NCI-H2227 treated with DMSO at 0.1 percent for 48 hours (cell line): Measurements from ENCODE around the gene PNMA6E.

Experiments
- DNase-seq: peaks from one replicate; lab custom pipeline; 2025; lab: John Stamatoyannopoulos, UW

The PNMA6E gene

DNA sequence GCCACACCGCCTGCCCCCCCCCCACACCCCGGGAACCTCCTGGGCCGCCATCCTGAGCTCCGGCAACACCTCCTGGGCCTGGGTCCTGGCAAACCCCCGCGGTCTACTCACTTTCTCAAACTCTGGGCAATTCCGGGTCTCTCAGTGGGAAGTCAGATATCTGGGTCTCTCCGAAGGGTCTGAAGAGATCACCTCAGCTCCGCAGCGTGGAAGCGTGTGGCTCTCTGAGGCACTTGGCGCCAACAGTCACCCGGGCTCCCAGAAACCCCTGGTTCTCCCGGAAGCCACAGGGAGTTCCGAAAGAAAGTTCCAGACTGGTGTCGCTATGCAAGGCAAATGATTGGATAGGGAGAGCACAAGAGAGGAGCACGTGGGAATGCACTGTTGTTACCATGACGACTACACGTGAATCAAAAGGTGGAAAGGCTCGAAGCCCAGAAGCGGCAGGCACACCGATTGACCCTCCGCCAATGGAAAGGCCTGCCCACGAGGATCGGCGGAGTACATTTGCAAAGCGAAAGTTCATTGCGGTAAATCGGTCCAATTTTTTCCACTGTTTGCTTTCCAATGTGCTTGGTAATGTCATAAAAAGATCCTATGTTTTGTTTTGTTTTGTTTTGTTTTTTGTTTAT is at the start of gene PNMA6E:
PNMA6E (minus strand) TSS at position 218 of the 632 bp plus-strand sequence. CDS start 2,501 bp downstream, outside the sequence.
- no peak for DNase-seq

DNA sequence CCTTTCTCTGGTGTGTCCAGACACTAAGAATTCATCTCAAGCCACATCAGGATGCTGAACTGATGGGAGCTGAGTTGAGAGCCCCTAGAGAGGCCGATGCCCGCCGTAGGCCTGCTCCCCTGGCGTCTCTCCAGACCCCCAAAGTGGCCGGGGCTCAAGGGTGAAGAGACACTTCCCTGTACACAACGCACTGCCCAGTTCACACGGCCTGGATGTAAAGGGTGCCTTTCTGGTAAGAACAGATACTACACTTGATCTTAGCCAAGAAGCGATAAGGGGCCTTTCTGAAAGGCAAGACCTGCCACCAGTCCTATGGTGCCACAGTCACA is 49.8 kb upstream of the PNMA6E start:
- DNase-seq = no peak

DNA sequence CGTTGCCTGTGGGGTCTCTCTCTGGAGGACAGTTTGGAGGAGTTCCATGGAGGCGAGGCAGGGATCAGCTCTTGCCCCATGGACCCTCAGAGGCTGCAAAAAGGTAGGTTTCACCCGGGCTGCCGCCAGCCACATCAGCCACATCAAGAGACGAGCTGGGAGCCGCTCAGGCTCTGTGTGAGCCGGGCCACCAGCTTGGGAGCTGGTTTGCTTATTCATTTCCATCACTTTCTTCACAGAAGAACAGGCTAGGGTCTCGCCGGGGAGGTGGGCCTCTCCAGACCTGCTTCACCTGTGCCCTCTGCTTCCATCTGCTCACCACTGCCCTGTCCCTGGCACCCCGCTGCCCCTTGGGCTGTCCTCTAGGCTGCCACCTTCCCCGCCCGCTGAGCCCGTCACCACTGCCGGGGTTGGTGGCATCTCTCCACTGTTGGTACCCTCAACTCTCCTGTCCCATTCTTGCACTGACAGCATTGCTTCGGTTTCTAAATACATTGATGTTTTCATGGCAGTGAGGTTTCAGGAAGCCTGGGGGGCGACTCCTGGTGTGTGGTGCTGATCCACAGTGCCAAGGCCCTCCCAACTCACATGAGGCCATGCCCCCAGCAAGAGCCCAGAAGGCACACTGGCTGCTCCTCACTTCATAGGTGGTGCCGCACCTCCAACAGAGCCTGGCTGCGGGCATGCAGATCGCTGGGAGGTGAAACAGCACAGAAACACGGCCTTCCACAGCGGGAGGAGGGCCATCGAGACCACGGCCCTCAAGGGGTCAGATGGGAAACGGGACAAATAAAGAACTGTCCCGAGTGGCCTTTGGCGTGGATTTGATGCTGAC is 49.2 kb upstream of the PNMA6E start:
- no peak for DNase-seq

DNA sequence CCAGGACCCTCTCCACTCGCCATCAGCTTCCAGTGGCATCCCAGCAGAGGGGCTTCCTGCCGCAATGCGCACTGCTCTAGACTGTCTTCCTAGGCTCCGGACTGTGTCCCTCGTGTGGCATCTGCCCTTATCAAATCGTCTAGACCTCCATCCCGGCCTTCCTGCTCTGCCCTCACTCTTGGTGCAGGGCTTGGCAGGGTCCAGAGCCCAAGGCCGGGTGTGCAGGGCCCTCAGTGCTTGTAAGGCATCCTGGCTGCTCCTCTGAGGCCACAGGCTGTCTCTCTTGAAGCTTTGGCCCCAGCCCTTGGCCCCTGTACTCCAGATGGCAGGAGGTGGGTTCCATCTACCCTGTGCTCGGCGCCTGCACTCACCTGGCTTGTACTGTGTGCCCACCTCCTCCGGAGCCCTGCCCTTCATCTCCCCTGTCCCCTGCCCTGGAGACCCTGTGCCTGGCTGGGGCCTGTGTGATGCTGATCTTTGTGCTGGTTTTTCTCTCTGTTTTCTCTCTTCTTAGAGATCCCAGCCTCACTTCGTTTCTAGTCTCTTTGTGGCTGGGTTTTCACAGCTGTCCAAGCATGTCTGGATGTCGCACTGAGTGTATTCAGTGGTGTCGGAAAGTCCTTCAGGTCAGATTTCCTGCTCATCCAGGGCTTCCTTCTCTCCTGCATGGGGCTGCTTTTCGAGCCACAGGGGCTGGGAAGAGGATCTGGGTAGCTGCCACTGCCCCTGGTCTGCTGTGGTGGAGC is 48.4 kb upstream of the PNMA6E start:
- DNase-seq = no peak

DNA sequence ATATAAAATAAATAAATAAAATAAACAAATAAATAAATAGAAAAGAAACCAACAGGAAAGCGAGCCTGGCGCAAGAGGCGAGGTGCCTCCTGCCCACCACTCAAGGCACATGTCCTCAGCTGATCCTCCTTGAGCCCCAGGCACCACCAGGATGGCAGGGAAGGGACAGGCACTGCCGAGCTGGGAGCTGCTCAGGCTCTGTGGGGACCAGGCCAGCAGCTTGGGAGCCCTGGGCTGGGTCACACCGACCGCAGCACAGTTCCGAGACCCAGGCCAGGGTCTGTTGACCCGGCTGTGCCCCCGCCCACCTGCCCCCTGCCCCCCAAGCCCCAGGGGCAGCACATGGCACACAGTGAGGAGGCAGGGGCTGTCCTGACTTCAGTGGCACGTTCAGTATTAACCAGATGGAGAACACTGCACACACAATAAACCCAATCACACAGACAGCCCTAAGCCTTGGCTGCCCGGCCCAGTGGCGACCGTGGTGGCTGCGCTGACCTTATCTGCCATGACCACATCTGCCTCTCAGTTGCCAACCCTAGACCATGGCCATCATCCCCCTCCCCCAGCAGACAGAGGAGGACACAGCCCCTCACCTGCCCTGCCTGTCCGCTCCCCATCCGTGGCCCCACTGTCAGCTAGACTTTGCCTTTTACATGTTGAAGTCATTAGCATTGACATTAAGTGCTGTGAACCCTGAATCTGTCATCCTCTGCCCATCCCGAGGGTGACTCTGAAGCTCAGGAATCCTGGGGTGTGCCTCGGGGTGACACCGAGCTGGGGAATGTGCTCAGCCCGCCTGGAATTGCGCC is 47.6 kb upstream of the PNMA6E start:
- no peak for DNase-seq

DNA sequence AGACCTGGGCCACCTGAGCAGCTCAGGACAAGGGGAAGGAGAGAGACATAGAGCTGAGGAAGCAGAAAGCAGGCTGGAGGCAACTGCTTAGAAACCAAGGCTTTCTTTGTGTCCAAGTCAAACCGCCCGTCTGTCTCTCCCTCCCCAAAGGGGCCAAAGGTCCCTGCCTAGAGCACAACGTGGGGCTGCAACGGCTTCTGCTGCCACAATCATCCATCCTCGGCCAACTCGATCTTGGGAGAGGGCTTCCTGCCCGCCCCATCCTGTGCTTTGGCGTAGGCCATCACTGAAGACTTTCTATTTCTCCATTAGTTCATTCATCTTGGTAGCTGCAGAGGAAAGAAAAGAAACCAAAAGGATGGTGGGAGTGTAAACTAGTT is 46.4 kb upstream of the PNMA6E start:
- no peak for DNase-seq

DNA sequence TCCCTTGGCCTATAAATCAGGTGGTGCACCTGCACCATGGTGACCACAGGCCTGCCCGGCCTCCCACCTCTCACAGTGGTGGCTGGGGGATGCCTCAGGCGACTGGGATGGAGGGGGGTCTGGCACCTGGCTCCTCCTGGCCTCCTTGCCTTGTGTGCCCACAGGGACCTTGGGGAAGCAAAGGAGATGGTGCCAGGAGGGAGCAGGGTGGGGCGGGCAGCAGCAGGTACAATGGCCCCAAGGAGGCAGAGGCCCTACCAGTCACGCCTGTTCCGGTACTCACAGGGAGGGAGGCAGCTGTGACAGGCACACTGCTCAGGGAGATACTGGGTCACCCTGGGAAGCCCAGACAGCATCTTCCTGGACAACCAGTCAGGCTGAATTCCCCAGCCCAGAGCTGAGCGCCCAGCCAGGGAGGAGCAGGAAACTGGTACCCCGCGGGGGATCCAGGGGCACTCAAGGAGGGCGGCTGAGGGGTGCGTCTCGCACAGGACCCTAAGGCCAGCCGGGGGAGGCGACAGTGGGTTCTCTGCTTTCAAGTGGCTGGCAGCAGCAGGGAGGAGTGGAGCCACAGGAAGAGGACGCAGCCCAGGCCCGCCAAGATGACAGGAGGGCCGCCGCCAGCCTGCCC is 45.9 kb upstream of the PNMA6E start:
- no peak for DNase-seq

DNA sequence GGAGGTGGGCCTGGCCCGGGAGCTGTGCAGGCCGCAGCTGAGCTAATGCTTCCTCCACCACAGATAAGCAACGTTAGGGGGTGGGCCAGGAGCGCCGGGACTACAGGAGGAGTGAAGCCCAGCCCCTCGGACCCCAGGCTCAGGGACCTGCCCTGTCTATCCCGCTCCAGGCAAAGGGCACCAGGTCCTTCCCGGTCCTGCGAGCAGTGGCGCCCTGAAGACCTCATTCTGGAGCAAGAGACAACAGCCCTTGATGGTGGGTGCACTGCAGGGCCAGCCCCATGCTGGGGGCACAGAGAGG is 45.4 kb upstream of the PNMA6E start:
- no peak for DNase-seq

DNA sequence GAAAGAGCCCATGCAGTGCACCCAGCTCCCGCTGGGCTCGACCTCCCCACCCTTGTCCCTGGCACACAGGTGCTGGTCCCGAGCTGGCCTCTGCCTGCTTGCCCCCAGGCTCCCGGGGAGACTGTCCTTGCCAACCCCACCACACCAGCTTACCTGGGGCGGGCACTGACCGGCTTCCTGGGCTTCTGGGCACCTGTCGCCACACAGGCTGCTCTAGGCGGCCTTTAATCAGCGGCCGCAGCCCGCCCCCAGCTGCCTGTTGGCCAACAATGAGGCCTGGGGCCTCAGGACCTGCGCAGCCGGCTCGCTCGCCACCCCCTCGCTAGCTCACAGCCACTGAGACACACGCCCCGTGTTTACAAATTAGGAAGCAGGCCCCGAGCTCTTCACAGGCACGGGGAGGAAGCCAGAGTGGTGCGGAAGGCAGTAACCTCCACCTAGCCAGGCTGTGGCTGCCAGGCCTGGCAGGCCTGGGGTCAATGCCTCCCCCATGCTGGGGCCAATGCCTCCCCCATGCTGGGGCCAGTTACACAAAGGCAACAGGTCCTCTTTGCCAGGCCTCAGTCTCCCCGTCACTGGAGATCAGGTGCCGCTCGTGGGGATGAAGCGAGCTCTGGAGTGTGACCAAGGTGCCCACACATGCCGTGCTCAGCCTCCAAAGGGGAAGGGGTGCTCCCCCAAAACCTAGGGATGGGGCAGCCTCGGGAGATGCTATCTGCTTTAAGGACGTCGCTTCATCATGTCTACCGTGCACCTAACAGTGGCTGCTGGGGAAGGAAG is 44.9 kb upstream of the PNMA6E start, which contains the start of gene TREX2:
TREX2 (minus strand) TSS at position 201 of the 780 bp plus-strand sequence. CDS start 626 bp downstream, outside the sequence.
- DNase-seq = no peak

DNA sequence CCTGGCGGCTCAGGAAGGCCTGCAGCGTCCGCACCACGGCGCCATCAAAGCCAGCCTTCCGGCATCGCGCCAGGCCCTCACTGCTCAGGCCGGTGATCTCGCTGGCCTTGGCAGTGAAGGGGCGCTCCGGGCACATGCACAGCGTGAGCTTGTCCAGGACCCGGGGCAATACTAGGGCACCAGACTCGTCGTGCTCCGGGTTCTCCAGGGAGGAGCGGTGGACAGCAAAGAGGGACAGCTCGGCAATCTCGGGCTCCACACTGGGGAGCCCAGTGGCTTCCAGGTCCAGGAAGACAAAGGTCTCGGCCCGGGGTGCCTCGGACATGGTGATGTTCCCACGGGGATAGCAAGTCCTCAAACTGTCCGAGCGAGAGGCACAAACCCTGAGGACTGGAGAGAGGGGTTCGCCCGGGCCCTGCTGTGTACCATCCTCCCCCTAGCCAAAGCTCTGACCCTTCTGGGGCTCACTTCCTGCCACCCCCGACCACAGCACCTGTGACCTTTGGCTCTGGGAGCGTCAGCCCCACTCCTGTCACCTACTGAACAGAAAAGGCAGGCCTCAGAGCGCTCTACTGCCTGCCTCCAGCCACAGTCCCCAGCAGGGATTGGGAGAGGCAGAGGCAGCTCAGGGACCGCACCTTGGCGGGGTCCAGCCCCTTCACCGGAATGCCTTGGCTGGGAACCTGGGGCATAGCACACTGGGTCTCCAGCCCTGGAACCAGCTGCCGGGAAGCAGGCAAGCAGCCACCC is 44.1 kb upstream of the PNMA6E start:
- DNase-seq = no peak

DNA sequence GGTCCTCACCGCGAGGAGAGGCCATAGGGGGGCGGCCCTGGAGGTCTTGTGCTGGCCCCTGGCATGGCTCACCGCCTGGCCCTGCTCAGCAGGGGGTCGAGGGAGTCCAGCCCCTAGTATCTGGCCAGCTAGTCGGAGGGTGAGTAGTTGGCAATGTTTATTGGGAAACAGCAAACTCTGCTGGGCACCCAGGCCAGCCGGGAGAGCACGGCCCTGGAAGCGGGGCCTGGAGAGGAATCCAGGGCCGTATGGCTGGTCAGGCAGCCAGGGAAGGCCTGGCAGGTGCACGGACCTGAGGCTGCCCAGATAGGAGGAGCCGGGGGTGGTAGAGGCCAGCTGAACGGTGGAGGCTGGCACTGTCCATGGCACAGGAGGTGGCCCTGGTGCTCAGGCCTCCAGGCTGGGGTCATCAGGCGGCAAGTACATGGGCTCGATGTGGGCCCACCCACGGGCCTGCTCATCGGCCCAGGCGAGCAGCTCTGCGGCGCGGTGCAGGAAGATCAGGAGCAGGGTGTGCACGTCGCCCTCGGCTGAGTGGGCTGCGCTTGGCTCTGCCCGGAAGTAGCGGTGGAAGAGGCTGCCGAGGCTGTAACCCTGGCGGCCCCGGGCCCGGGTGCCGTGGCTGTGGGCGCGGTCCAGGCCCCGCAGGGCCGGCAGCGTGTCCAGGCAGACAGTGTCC is 43.3 kb upstream of the PNMA6E start:
- no peak for DNase-seq

DNA sequence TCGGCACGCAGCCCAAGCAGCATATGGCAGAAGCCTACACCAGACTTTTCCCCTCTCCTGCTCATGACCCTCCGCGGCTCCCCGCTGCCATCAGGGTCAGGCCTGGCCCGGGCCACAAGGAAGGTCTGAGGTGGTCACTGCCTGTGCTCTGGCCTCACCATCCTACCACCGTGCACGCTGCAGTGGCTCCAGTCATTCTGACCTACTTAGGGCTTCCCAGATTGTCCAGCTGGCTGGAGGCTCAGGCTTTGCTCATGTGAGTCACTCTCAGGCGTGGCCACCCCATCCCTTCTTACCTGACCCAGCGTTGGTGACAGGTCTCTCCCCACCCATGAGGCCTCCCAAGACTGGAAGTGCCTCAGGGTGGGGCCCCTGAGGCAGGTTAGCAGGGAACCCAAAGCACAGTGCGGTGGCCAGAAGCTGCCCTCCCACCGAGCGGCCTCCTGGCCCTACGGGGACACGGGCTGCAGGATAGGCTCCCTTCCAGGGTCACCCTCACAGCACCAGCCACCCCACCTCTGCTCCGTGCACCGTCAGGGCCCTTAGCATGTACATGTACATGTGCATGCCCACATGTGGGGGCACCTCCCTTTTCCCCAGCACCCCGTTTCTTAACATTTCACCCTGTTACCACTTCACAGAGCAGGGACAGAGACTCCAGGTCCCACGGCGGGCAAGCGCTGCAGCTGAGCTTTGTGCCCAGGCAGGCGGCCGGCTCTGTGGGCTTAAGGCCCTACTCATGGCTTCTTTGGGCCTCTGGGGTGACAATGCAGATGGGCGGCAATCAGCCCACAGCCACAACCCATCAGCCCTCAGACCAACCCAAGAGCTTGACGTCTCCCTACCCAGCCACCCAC is 42.6 kb upstream of the PNMA6E start:
- DNase-seq = no peak

DNA sequence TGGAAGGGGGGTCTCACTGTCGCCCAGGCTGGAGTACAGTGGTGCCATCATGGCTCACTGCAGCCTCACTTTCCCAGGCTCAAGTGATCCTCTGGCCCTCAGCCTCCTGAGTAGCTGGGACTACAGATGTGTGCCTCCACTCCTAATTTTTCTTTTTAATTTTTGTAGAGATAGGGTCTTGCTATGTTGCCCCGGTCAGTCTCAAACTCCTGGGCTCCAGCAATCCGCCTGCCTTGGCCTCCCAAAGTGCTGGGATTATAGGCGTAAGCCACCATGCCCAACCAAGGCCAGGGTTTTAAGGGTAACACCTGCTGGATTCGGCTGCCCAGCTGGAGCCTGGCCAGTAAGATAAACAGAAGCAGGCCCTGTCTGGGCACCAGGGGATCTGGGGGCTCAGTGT is 41.3 kb upstream of the PNMA6E start:
- DNase-seq = no peak

DNA sequence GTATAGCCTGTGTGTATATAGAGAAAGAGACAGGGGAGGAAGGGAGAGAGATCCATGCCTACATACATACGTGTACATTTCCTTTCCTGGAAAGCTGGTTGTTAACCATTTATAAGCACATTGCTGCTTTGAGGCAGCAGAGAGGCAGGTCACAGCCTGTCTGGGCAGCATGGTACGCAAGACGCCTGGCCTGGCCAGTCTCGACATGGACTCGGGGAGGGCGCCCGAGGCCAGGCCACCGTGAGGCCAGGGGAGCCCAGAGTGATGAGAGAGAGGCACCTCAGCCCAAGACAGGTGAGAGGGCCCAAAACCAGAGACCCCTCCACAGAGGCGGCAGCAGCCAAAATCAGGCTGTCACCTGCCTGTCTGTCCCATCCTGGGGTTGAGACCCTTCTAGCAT is 40.8 kb upstream of the PNMA6E start:
- no peak for DNase-seq

DNA sequence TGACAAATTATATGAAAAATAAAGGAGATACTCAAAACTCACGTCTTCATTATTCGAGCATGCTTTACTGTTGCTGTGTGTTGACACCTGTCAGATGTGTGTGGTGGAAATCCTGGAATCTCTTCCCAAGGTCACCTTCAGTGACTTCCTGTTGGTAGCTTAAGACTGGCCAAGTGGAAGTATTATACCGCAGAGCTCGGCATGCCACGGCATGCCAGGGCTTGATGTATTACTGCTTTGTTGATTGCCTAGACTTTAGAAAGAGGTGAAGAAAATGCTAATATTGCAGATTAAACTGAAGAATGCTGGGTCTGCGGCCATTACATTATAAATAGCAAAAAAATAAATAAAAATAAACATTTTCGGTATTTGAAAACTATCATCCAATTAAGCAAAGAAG is 40.1 kb upstream of the PNMA6E start:
- no peak for DNase-seq

DNA sequence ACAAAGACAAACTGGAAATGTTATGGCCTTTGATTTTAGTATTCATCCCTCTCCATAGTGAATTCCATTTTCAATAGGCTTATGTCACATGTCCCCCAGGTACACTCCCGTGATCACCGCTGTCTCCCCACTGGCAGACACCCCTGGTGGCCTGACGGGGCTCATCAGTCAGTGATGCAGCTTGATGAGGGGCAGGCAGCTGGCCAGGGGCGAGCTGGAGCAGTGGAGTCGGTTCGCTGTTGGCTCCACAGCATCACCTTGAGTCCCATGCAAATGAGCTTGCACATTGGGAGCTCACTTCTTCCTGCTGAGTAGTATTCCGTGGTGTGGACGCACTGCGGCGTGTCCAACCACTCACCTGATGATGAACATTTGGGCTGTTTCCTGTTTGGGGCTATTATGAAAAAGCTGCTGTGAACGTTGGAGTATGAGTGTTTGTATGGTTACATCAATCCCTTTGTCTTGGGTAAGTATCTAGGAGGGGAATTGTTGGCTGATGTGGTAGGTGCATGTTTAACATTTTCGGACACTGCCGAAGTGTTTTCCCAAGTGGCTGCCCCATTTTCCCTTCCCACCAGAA is 39.5 kb upstream of the PNMA6E start:
- DNase-seq = no peak

DNA sequence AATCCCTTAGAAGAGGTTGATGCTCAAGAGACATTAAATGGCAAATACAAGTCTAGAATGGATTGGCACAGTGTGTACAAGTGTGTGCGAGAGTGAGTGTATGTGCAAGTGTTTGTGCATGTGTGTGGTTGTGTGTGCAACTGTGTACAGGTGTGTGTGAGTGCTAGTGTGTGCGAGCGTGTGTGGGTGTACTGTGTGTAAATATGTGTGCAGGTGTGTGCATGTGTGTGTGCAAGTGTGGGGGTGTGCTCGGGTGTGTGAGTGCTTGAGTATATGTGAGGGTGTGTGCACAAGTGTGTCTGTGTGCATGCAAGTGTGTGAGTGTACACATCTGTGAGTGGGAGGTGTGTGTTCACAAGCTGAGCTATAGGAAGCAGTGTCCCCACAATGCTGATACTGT is 38.8 kb upstream of the PNMA6E start:
- DNase-seq = no peak

DNA sequence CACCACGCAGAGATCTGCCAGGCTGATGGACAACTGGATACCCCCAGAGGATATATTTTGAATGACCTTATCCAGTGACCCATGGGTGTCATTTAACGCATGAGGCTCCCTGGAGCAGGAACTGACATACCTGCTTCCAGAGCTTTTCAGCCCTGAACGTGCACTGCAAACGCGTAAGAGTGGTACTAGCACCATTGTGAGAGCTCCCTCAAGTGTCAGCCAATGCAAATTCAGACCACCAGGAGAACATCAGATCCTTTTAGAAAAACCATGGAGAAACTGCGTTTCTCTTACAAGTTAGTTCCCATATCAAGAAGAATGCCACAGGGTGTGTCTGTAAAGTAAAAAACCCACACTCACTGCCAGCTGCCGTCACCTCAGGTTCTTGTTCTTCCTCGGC is 37.4 kb upstream of the PNMA6E start:
- peak; percentile 30 for DNase-seq
